Measurements from ENCODE around the gene TBX3.

The TBX3 gene

GRCh38 chr12:114693059-114693531 is 9.1 kb upstream of the TBX3 start:
- no peak for DNase-seq
- no peaks in the 10 kb centered on the region for H3K36me3 ChIP-seq (replicated peaks; ENCODE audit: insufficient read depth, low read length)
- H3K9ac ChIP-seq (ENCODE audit: low read length): no peak overlapping the region
- H3K9me2 ChIP-seq (replicated peaks; ENCODE audit: insufficient read depth, low read length): no peaks in the 10 kb centered on the region
- no peak overlapping the region for H3K4me2 ChIP-seq (ENCODE audit: low read depth, low read length)
- TF ChIP-seq EZH2phosphoT487 (IDR thresholded peaks at IDR 0.05; ENCODE audit: low read length) (no peak), EZH2 (optimal IDR thresholded peaks at IDR 0.05; ENCODE audit: low read depth, low read length) (no peak)
- TF ChIP-seq, protein P1, sequence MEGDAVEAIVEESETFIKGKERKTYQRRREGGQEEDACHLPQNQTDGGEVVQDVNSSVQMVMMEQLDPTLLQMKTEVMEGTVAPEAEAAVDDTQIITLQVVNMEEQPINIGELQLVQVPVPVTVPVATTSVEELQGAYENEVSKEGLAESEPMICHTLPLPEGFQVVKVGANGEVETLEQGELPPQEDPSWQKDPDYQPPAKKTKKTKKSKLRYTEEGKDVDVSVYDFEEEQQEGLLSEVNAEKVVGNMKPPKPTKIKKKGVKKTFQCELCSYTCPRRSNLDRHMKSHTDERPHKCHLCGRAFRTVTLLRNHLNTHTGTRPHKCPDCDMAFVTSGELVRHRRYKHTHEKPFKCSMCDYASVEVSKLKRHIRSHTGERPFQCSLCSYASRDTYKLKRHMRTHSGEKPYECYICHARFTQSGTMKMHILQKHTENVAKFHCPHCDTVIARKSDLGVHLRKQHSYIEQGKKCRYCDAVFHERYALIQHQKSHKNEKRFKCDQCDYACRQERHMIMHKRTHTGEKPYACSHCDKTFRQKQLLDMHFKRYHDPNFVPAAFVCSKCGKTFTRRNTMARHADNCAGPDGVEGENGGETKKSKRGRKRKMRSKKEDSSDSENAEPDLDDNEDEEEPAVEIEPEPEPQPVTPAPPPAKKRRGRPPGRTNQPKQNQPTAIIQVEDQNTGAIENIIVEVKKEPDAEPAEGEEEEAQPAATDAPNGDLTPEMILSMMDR (IDR thresholded peaks at IDR 0.05; ENCODE audit: low read length): no peak
- H3K4me3 ChIP-seq (ENCODE audit: low read length): no peak overlapping the region
- H4K20me1 ChIP-seq (ENCODE audit: insufficient read depth, low read length): no peaks in the 10 kb centered on the region
- no peaks in the 10 kb centered on the region for H3F3A ChIP-seq (ENCODE audit: insufficient read depth, low read length)
- H2AFZ ChIP-seq (ENCODE audit: low read length): no peak overlapping the region
- no peaks in the 10 kb centered on the region for H3K4me1 ChIP-seq (ENCODE audit: low read length)
- H3K27me3 ChIP-seq (replicated peaks; ENCODE audit: insufficient read depth, low read length): no peaks in the 10 kb centered on the region; the same call in 1 of the 2 replicates
- H3K9me3 ChIP-seq (replicated peaks; ENCODE audit: insufficient read depth, low read length): no peaks in the 10 kb centered on the region
- no peak overlapping the region for H3K27ac ChIP-seq (ENCODE audit: low read length)
- H3K79me2 ChIP-seq (ENCODE audit: low read length): no peaks in the 10 kb centered on the region

DNA sequence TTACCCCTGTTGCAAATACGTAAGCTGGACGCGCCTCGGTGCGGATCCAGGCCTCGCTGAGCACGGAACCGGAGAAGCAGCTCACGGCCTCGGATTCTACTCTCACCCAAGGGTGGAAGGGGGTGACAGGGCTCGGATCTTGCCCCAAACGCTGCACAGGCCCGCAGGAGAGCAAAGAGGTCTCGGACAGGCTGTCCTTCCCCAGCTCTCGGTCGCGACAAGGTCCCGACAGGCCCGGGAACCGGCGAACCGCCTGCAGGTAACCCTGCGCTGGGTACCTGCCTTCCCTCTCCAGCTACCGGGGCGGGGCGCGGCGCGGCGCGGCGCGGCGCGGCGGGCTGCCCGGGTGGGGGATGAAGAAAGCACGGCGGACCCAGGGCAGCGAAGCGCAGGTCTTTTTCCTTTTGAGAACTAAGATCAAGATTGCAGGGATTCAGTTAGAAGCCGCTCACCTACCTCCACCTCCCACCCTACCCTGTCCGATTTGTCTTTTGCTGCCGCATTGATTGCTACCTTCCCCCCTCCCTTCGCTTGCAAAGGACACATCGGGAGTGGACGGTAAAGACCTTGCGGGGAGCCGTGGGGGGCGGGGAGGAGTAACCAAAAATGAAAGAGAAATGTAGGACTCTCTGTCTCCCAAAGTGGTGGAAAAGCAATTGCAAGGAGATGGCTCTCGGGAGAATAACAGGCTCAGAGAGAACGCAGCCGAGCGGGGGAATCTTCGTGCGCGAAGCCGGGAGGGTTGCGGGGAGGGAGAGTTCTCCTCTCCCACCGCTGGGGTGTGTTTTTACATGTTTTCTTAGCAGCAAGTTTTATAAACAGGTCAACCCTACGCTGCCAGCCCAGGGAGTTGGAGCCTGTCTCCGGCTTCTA is 8.4 kb upstream of the TBX3 start:
- H3K27me3 ChIP-seq (replicated peaks; ENCODE audit: insufficient read depth, low read length): no peaks in the 10 kb centered on the region; the same call in 1 of the 2 replicates

GRCh38 chr12:114691763-114692185 is 7.8 kb upstream of the TBX3 start:
- DNase-seq: no peak
- H3K9me3 ChIP-seq (replicated peaks; ENCODE audit: insufficient read depth, low read length): no peaks in the 10 kb centered on the region
- H2AFZ ChIP-seq (ENCODE audit: low read length): no peak overlapping the region
- no peak overlapping the region for H3K9ac ChIP-seq (ENCODE audit: low read length)
- H3K27ac ChIP-seq (ENCODE audit: low read length): no peak overlapping the region
- no peaks in the 10 kb centered on the region for H3F3A ChIP-seq (ENCODE audit: insufficient read depth, low read length)
- H3K4me3 ChIP-seq (ENCODE audit: low read length): no peak overlapping the region
- H3K4me1 ChIP-seq (ENCODE audit: low read length): no peaks in the 10 kb centered on the region
- H3K27me3 ChIP-seq (replicated peaks; ENCODE audit: insufficient read depth, low read length): no peaks in the 10 kb centered on the region
- H3K9me2 ChIP-seq (replicated peaks; ENCODE audit: insufficient read depth, low read length): no peaks in the 10 kb centered on the region
- H3K36me3 ChIP-seq (replicated peaks; ENCODE audit: insufficient read depth, low read length): no peaks in the 10 kb centered on the region
- H4K20me1 ChIP-seq (ENCODE audit: insufficient read depth, low read length): no peaks in the 10 kb centered on the region
- no peak for TF ChIP-seq EZH2 (optimal IDR thresholded peaks at IDR 0.05; ENCODE audit: low read depth, low read length)
- TF ChIP-seq EZH2phosphoT487 (IDR thresholded peaks at IDR 0.05; ENCODE audit: low read length): no peak
- TF ChIP-seq, protein P1 (IDR thresholded peaks at IDR 0.05; ENCODE audit: low read length): no peak
- no peak overlapping the region for H3K4me2 ChIP-seq (ENCODE audit: low read depth, low read length)
- no peaks in the 10 kb centered on the region for H3K79me2 ChIP-seq (ENCODE audit: low read length)

More for the DNA sequence above, 8.4 kb upstream of the TBX3 start:
- Histone ChIP-seq H3K4me1 (ENCODE audit: low read length) (no peaks in the 10 kb centered on the region), H2AFZ (ENCODE audit: low read length) (no peak overlapping the region), H3K9ac (ENCODE audit: low read length) (no peak overlapping the region), H3K36me3 (replicated peaks; ENCODE audit: insufficient read depth, low read length) (no peaks in the 10 kb centered on the region), H3F3A (ENCODE audit: insufficient read depth, low read length) (no peaks in the 10 kb centered on the region), H3K4me2 (ENCODE audit: low read depth, low read length) (no peak overlapping the region), H3K79me2 (ENCODE audit: low read length) (no peaks in the 10 kb centered on the region), H3K27ac (ENCODE audit: low read length) (no peak overlapping the region), H3K9me3 (replicated peaks; ENCODE audit: insufficient read depth, low read length) (no peaks in the 10 kb centered on the region), H3K4me3 (ENCODE audit: low read length) (no peak overlapping the region), H4K20me1 (ENCODE audit: insufficient read depth, low read length) (no peaks in the 10 kb centered on the region), H3K9me2 (replicated peaks; ENCODE audit: insufficient read depth, low read length) (no peaks in the 10 kb centered on the region)
- DNase-seq: no peak
- TF ChIP-seq EZH2 (optimal IDR thresholded peaks at IDR 0.05; ENCODE audit: low read depth, low read length) (no peak), EZH2phosphoT487 (IDR thresholded peaks at IDR 0.05; ENCODE audit: low read length) (no peak)
- TF ChIP-seq, protein P1 (IDR thresholded peaks at IDR 0.05; ENCODE audit: low read length): no peak

Data from MM.1S (cell line).